HCT116 (cell line): ENCODE measurements around the gene MAP2K5. TPM values are rescaled to one million over a fixed set of nuclear protein-coding genes. Genes with fewer than 3 reads are reported as not detected.

Experiments used
- ATAC-seq: fragments of 200-7000 bp; cut with Tn5 transposase; 2 replicates; pipeline ENCODE4 v1.9.1; 2020; ENCODE audit warnings: mild to moderate bottlenecking, moderate library complexity
- BruUV-seq: library from RNA; stranded (reverse); fragments of 400-500 nt; replicated peaks from 2 replicates; lab custom pipeline; 2021; lab: Mats Ljungman, UMichigan
- CTCF ChIA-PET: fragments of 300-600 bp; sonication (Branson Sonifier 250); formaldehyde crosslinking; loops from one replicate; lab custom pipeline; 2021; ENCODE audit warnings: antibody characterized with exemption; lab: Charles Lee
- POLR2A ChIA-PET: fragments of 300-600, 350-600 bp; sonication (Branson Sonifier 250); formaldehyde crosslinking; loops from one replicate; lab custom pipeline; 2021; ENCODE audit warnings: antibody characterized with exemption; lab: Charles Lee
- RAD21 ChIA-PET, 2 experiments: fragments of 300-600 bp; sonication (Branson Sonifier 250); formaldehyde crosslinking; loops; one replicate each; lab custom pipeline; 2023; ENCODE audit warnings: low total read pairs in 2 of 2; ENCODE audit not compliant: uncharacterized antibody in 2 of 2, unreplicated experiment in 2 of 2, low non-redundant PET in 1 of 2; lab: Charles Lee
- DNase-seq: peaks from one replicate; pipeline ENCODE4 v3.0.0-alpha.2; 2010; ENCODE audit warnings: low read depth, low spot score
- H2AFZ ChIP-seq: fragments of 200-600 bp; shearing (Covaris generic), sonication (generic); 2 replicates; pipeline ENCODE4 v1.6.1; 2017; ENCODE audit warnings: low read depth, mixed run types, mixed read lengths, antibody characterized with exemption, low read length; ENCODE audit not compliant: poor library complexity, severe bottlenecking
- H3K27ac ChIP-seq: 2 replicates; pipeline ENCODE4 v1.5.1; 2012; ENCODE audit warnings: low read depth, low read length
- H3K27me3 ChIP-seq: fragments of 200-600 bp; sonication (generic); 2 replicates; pipeline ENCODE4 v1.6.1; 2016; ENCODE audit warnings: mixed run types, low read length, mixed read lengths; ENCODE audit not compliant: insufficient read depth
- H3K36me3 ChIP-seq, 2 experiments: fragments of 200-500 bp in 1 of 2; fragments of 200-600 bp in 1 of 2; sonication (Bioruptor generic) in 1 of 2; sonication (generic) in 1 of 2; 2 replicates each; pipeline versions ENCODE4 v1.5.1 to v1.6.1; 2014 to 2016; ENCODE audit warnings: low read length in 2 of 2, inconsistent platforms in 1 of 2, mixed read lengths in 1 of 2, mixed run types in 1 of 2; ENCODE audit not compliant: insufficient read depth in 2 of 2, control insufficient read depth in 1 of 2
- H3K4me1 ChIP-seq, 2 experiments: fragments of 200-600 bp in 1 of 2; sonication (generic) in 1 of 2; 2 replicates each; pipeline versions ENCODE4 v1.5.1 to v1.6.1; 2012 to 2017; ENCODE audit warnings: low read length in 2 of 2, inconsistent platforms in 1 of 2, mild to moderate bottlenecking in 1 of 2, mixed read lengths in 1 of 2, mixed run types in 1 of 2, moderate library complexity in 1 of 2; ENCODE audit not compliant: insufficient read depth in 2 of 2, control insufficient read depth in 1 of 2
- H3K4me2 ChIP-seq: fragments of 200-600 bp; sonication (generic); 2 replicates; pipeline ENCODE4 v1.6.1; 2017; ENCODE audit warnings: mixed run types, low read length, mixed read lengths
- H3K4me3 ChIP-seq, 2 experiments: fragments of 200-600 bp in 1 of 2; sonication (generic) in 1 of 2; replicated peaks in 1 of 2; 2 replicates each; pipeline ENCODE4 v1.5.1; 2011 to 2016; ENCODE audit warnings: low read length in 2 of 2, control low read depth in 1 of 2, low read depth in 1 of 2, mild to moderate bottlenecking in 1 of 2, mixed read lengths in 1 of 2, mixed run types in 1 of 2
- H3K79me2 ChIP-seq: fragments of 200-600 bp; sonication (generic); 2 replicates; pipeline ENCODE4 v1.6.1; 2017; ENCODE audit warnings: mild to moderate bottlenecking, mixed run types, low read length, moderate library complexity, mixed read lengths; ENCODE audit not compliant: insufficient read depth
- H3K9ac ChIP-seq: fragments of 200-600 bp; sonication (generic); 2 replicates; pipeline ENCODE4 v1.6.1; 2016; ENCODE audit warnings: low read length, mixed read lengths
- H3K9me2 ChIP-seq: fragments of 200-600 bp; sonication (generic), shearing (Covaris generic); 2 replicates; pipeline ENCODE4 v1.6.1; 2017; ENCODE audit warnings: mixed run types, mild to moderate bottlenecking, moderate library complexity; ENCODE audit not compliant: insufficient read depth
- H3K9me3 ChIP-seq, 2 experiments: fragments of 200-500 bp in 1 of 2; fragments of 200-600 bp in 1 of 2; sonication (Bioruptor generic) in 1 of 2; sonication (generic) in 1 of 2; 2 replicates each; pipeline ENCODE4 v1.6.1; 2014 to 2017; ENCODE audit warnings: low read length in 2 of 2, mixed read lengths in 2 of 2, inconsistent platforms in 1 of 2, low read depth in 1 of 2, mild to moderate bottlenecking in 1 of 2, mixed run types in 1 of 2, moderate library complexity in 1 of 2; ENCODE audit not compliant: control insufficient read depth in 1 of 2, insufficient read depth in 1 of 2
- H4K20me1 ChIP-seq: fragments of 200-600 bp; sonication (generic), shearing (Covaris generic); 2 replicates; pipeline ENCODE4 v1.6.1; 2017; ENCODE audit warnings: mixed run types, mild to moderate bottlenecking, moderate library complexity; ENCODE audit not compliant: insufficient read depth
- CEBPB ChIP-seq: IDR thresholded peaks from 2 replicates; pipeline ENCODE4 v1.6.1; 2012; ENCODE audit warnings: low read depth
- POLR2A ChIP-seq: IDR thresholded peaks from 2 replicates; pipeline ENCODE4 v1.7.0; 2011; ENCODE audit warnings: borderline replicate concordance; ENCODE audit not compliant: insufficient read depth, insufficient read length; ENCODE audit errors: extremely low read depth
- REST ChIP-seq: IDR thresholded peaks from 2 replicates; pipeline ENCODE4 v1.6.1; 2012; ENCODE audit warnings: low read depth
- SRF ChIP-seq: IDR thresholded peaks from 2 replicates; pipeline ENCODE4 v1.6.1; 2012; ENCODE audit warnings: low read depth
- intact Hi-C: fragments of 100-400 bp; cut with micrococcal nuclease; formaldehyde crosslinking; loops from 2 replicates; pipeline ENCODE4 v1.10.0; 2022
- total RNA-seq: library from RNA; stranded (reverse); gene quantifications from one replicate; pipeline ENCODE4 v1.2.1, GENCODE V29; 2021; ENCODE audit not compliant: unreplicated experiment

Gene MAP2K5
- total RNA-seq, 1 experiment from 2014 or later: 15.6 TPM

- no peak for ATAC-seq
Observed at GRCh38 chr15:67768313-67768977, 225.9 kb downstream of the MAP2K5 start.

More at GRCh38 chr15:67768313-67768977, 225.9 kb downstream of the MAP2K5 start:
- Histone ChIP-seq H2AFZ (no peak overlapping the region), H3K9me2 (no peaks in the 10 kb centered on the region), H4K20me1 (no peaks in the 10 kb centered on the region), H3K27ac (no peak overlapping the region), H3K9ac (no peak overlapping the region), H3K27me3 (no peaks in the 10 kb centered on the region), H3K36me3 (no peaks in the 10 kb centered on the region), H3K4me3 (no peak overlapping the region), H3K9me3 (no peaks in the 10 kb centered on the region), H3K4me2 (no peak overlapping the region), H3K4me1 (no peaks in the 10 kb centered on the region), H3K79me2 (no peaks in the 10 kb centered on the region)
- ChIA-PET CTCF (no interaction called here), POLR2A (no interaction called here), RAD21 (no interaction called here)
- intact Hi-C loops: no loop called here
- no peak for DNase-seq
- TF ChIP-seq SRF: no peak
- no peak for TF ChIP-seq CEBPB
- no peak for TF ChIP-seq REST
- TF ChIP-seq POLR2A: no peak
- BruUV-seq: no TSS peak
